HG03460 (cell line): ENCODE results near the gene MAFF.

Experiments used
- ATAC-seq: cut with Tn5 transposase; IDR thresholded peaks from one replicate; pipeline ENCODE4 v1.9.1; 2021; ENCODE audit not compliant: unreplicated experiment

The MAFF gene

DNA sequence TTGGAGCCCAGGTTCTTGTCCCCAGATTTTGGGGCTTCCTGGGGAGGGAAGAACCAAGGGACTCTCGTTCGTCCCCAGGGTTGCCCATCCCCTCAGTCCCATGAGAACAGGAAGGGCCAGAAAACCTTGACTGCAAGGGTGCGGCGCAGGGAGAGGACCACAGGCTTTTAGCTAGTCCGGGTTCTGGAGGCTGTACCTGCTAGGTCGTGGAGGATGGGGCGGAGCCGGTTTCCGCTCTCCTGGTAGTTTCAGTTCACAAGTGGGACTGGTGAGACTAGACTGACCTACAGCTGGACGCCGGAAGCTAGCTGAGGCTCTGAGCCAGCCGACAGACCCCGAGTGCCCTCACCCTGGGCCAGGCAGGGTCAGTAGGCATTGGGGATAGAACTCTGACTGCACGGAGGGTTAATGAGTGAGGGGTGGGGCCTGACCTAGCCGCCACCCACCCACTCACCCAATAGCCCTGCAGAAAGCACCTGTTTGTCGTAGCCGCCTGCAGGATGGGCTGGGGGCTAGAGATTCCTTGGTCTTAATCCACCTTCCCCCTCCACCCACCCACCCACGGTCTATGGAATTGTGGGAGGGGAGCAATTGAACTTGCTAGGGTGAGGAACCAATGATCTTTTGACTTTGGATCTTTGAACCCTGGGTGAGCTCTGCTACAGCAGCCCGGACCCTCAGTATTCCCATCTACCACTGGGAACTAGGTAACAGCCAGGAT lies 1.5 kb downstream of the MAFF start:
- no peak for ATAC-seq

DNA sequence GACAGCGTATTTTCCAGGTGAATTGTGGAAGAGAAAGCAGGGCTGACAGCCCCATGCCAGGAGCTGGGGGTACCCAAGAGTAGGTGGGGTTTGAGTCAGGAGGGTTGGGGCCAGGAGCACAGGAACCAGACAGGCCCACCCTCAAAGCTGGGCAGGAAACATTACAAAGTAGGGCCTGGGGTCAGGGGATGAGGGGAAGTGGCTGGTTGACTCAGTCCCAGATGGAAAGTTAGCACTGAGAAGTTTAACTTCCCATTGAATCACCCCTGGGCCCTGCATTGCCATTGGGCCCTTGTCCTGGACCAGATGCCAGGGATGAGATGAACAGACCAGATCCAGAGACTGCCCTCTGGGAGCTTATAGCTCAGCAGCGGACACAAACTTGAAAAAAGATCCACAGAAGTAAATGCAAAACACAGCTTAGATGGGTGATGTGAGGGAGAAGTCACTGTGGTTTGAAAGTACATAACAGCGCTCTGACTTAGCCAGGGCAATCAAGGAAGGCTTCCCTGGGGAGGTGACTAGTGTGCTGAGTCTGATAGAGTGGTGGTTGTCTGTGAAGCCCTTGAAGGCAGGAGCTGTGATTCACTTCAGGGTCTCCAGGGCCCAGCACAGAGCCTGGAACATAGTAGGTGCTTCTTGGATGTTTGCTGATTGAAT lies 2.2 kb downstream of the MAFF start:
- ATAC-seq, result no peak

DNA sequence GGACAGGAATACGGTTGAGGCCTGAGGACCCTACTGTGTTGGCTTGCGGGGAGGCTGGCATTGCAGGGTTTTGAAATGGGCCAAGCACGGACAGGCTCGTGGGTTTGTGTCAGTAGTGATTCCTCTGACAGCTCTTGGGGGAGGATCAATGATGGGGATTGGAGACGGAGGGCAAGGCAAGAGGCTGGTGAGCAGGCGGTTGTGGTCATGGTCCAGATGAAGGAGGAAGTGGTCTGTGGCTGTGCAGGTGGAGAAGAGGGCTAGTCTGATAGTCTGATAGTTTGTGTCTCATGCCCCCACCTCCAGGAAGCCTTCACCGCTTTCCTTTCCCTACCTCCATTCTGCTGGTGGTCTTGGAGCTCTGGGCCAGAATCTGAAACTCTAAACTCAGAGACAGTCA lies 3.0 kb downstream of the MAFF start:
- no peak for ATAC-seq

DNA sequence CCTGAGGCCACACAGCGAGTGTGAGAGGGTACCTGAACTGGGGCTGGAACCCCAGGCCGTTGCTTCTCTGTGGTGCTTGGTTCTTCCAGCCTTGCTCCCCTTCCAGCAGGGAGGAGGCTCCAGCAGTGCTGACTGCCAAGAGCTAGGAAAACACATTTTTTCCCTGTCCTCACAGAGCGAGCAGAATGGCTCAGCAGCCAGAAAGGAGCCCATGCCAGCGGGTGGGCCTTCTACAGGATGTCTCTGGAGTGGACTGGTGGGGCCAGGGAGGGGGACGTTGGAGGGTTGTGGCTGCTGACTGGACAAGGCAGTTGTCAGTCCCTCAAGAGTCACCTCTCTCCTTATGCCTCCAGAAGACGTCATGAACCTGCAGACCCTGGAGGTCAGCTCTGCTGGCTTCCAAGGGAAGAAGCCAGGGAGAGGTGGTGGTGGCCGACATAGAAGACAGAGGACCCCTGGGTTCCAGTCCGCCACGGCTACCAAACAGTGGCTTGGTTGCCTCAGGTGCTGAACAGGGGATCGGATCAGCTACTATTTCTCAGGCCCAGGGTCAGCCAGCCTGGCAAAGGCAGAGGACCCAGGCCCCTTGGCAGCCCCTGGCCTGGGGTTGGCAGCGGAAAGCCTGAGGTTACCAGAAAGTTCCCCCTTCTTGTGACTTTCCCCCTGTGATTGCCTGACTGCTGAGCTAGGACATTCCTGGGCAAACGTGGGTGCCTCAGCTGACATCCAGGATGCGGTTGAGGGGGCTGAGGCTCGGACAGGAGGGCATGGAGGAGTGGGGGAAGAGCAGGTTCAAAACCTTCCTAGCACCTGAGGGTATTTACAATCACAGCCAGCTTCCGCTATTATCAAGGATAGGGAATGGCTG lies 3.7 kb downstream of the MAFF start:
- no peak for ATAC-seq

DNA sequence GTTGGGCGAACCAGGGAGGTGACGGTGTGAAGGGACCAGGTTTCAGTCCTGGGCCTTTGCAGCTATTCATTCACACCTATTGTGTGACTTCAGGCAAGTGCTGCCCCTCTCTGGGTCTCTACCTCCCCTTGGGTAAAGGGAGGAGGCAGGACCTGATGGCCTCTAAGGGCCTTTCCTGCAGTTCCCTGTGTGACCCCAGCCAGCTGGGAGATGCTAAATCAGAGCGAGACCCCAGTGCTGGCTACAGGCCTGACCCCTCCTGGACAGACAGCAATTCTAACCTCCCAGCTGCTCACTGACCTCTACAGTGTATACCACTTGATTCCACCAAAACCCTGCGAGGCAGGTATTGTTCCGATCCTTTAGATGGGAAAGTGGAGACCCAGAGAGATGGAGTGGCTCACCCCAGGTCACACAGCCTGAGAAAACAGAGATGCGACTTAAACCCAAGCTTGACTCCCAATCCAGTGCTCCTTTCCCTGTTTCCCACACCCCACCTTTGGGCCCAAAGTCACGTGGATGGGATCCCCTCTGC lies 6.2 kb downstream of the MAFF start:
- no peak for ATAC-seq

DNA sequence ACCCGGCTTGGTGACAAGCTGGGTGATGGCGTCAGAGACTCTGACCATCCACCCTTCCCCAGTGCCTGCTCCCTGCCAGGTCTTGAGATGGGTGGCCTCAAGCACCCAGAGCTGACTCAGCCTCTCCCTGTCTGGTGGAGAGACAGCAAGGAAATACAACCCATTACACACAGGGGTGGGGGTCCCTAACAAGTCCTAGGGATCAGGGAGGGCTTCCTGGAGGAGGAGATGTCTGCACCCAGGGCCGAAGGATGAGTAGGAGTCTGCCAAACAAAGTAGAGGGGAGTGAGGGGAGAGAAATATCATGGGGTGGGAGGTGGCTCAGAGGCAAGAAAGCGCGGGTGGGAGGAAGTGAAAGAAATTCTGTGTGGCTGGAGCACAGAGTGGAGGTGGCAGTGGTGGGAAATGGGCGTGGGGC lies 6.8 kb downstream of the MAFF start:
- no peak for ATAC-seq

DNA sequence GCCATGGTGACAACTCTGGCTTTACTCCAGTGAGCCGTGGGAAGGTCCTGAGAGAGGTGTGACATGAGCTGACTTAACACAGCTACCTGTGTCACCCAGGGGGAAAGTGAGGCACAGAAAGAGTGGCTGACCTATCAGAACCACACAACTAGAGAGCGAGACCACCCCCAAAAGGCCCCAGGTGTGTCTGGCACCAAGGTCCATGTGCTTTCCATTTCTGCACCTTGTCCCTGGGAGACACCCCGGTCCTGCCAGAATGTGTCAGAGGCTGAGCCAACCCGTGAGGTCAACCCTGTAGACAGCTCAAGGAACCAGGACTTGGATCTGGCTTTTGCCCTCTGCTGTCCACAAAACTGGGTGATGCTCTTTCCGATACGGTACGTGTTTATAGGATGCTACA lies 9.8 kb downstream of the MAFF start:
- ATAC-seq, result no peak

DNA sequence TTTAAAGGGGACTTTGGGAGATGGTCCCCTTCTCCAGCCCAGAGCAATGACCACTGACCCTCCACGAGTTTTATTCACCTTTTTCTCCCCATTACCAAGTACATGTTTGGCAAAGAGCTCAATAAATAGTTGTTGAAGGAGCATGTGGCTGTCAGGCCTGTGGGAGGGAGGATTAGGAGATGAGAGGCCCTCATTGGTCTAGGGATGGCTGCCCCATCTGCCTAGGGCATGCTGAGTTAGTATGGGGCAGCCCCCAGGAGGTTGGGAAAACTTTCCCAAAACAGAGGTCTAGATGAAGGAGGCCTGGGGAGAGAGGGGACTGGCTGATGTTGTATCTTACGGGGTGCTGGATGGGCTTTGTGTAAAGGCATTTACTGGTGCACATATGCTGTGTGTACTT lies 10.6 kb downstream of the MAFF start:
- ATAC-seq, result no peak

DNA sequence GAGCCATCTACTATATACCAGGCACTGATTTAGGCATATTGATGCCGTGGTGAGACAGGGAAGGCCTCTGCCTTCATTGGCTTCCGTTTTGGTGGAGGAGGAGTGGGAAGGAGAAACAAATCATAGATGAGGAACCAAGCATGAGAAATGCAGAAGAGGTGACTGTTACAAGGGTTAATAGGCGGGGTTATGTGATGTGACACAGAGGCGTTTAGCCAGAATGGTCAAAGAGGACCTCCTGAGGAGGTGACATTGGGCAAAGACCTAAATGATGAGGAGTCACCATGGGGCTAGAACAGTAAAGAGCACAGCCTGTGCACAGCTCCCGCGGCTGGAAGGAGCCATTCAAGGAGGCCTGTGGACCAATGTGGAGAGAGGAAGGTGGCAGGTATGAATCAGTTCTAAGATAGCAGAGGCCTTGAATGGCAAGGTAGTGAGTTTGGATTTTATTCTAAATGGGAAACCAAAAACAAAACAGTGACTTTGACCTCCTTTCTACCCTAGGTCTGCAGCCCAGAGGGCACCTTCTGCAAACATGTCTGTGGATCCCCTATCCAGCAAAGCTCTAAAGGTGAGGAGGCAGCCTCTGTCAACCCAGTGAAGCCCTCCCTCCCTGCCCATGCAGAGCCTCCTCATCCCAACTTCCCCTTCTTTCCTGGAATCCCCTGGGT lies 11.7 kb downstream of the MAFF start:
- no peak for ATAC-seq

DNA sequence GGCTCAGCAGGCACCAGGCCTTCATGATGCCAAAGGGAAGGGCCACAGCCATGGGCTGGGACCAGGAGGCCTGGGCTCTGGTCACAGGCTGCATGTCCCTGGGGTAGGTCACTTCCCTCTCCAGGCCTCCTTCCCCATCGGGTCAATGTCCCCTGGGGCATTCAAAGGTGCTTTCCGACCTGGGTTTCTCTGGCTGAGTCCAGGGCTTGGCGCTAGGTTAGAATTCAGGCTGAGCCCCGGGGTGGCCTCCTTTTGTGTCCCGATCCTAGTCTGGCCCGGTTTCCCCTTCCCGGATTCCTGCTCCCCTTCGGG lies 12.2 kb downstream of the MAFF start:
- no peak for ATAC-seq

DNA sequence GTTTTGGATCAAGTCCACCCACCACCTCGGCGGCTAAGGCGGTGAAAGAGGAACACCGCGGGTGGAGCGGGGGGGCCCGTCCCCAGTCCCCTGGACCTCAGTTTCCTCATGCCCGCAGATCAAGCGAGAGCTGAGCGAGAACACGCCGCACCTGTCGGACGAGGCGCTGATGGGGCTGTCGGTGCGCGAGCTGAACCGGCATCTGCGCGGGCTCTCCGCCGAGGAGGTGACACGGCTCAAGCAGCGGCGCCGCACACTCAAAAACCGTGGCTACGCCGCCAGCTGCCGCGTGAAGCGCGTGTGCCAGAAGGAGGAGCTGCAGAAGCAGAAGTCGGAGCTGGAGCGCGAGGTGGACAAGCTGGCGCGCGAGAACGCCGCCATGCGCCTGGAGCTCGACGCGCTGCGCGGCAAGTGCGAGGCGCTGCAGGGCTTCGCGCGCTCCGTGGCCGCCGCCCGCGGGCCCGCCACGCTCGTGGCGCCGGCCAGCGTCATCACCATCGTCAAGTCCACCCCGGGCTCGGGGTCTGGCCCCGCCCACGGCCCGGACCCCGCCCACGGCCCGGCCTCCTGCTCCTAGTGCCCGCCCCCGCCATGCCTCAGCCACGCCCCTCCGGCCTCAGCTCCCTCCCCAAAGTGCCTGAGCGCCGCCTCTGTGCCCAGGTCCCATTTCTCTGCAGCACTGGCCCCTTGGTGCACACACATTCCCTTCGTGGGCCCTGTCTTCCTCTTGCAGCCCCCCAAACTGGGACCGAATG lies 12.7 kb downstream of the MAFF start:
- no peak for ATAC-seq

DNA sequence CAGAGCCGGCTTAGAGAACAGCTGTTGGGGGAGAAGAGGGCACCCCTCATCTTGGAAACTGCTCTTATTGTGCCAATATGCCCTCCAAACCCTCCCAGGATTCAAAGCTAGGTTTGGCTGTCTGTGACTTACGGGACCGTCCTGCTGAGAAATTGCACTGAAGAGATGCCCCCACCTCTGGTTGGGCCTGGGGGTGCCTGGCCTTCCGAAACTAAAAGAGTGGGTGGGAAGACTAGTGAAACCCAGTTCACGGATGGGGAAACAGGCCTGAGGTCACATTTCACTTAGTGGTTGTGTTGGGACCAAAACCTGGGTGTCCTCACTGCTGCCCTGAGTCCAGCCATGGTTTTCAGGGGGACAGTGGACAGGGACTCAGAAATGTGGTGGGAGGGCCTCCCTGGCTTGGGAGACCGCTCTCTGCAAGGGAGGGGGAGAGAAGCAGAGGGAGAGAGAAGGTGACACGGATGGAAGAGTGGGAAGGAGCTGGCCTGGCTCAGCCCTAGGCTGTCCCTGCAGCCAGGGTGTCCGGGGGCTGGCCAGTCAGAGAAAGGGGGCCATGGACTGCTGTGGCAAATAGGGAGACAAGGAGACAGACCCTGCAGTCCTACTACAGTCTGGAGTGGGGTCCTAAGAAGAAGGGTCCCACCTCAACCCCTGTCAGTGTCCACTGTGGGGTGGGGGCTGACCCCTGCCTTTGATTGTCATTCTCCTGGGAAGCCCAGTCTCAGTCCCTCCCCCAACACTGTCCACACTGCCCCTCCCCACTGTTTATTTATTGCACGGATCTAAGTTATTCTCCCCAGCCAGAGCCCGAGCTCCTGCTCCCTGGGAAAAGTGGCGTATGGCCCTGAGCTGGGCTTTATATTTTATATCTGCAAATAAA lies 13.6 kb downstream of the MAFF start:
- no peak for ATAC-seq

DNA sequence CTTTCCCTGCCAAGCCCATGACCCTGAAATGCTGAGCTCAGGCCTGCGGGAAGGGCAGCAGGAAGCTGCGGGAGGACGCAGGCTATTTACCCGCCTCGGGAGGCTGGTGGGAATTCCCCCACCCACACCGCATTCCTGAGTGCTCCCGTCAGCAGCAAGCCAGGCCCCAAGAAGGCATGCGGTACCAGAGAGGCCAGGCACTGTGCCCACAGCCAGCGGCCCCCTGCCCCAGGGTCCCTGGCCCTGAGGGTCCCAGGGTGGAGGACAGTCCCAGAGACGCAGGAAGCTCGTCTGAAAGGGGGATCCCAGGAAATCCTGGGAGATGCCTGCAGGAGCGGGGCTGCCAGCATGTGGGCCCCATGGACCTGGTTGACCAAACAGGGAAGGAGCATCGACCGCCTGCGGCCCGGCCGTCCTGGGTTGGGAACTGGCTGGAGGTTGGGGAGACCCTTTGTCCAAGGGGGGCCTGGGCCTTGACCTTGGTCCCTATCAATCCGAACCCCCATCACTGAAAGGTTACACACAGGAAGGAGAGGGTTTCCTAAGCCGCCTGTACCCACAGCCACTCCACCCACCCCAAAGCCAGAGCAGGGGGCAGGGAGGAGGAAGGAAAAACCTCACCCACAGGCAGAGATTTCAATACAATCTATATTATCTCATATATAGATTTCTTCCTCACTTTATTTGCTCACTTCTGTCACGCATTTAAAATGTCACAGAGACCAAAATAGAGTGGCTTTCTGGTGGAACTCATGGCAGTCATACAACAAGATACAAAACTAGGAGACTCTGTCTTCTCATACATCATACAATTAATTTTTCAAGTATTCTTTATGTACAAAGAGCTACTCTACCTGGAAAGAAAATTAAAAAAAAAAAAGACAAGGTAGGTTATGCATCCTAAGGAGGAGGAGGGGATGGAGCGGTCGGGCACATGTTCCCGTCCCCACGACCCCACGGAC lies 17.1 kb downstream of the MAFF start:
- no peak for ATAC-seq

DNA sequence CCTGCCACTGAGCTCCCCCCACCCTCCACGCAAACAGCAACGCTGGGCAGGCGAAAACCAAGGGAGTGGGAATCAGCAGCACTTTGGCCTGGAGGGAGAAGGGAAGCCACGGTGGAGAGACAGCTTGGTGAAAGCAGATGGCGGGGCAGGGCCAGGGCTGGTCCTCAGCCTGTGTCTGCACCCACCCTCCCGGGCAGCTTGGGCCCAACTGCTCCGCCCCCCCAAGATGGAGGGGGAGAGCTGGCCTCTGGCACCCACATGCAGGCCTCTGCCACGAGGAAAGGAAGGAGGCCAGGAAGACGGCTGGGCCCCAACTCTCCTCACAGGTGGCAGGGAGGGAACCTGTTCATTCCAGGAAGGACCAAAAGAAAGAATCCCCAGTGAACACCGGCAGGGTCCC lies 17.8 kb downstream of the MAFF start:
- ATAC-seq, result no peak

DNA sequence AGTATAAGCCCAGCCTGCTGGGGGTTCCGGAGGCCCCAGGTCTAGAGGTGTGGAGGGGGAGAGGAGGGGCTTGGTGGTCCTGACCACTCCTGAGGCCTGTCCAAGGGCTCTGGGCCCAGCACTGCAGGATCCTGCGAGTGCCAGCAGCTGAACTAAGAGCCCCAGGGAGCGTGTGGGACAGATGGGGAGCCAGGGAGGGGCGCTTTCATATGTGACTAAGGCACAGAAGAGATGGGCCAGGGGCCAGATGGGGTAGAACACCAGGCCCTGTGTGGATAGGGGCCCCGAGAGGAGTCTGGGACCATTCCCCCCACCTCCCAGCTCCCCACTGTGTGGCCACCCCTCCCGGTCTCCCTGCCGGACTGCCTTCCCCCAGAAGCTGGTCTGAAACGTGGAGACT lies 18.4 kb downstream of the MAFF start:
- no peak for ATAC-seq

DNA sequence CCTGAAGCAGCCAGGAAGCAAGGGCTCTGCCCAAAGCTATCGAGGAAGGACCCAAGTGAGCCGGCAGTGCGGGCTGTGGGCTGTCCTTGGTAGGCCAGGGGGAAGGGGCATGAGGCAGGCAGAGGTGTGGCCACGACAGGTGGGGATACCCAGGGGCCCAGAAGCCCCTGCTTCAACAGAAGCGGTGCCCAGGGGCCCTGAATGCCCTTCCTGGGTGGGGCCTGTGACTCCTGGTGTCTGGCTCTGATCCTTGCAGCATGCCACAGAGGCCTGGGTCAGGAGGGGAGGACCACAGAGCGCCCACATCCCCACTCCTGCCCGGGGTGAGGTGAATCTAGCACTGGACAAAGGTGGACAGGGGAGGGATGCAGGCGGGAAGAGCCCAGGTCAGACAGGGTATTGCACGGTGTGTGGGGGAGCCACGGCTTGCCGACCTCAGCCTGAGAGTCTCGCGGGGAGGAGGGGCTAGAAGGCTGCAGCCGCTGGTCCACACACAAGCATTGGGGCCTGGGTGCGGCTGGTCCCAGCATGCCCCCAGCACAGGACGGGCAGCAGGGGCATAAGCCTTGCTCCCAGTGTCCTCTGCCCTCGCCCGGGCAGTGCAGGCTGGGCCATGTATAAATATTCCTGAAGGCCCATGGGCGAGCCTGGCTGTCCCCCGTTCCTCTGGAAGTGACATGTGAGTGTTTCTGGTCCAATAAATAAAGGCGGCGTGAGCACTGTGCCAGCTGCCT lies 19.0 kb downstream of the MAFF start:
- no peak for ATAC-seq

DNA sequence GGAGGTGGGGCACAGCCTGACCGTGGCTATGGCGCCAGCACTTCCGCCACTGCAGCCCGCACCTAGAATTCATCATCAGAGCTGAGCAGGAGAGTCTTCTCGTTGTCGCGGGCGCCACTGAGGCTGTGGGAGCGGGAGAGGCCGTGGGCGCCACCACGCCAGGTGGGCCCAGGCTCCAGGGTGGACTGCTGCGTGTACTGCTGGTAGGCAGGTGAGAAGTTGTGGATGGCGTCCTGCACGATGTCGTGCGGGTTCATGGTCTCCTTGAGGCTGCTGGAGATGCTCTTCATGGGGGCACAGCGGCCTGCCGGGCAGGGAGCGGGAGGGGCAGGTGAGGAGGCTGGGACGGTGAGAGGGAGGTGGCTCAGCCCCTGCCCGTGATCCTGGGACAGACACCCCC lies 19.6 kb downstream of the MAFF start:
- ATAC-seq, result no peak
